Neuron (in vitro differentiated cells): ENCODE results near the gene CRYM.

Experiments used
- H2AFZ ChIP-seq: one replicate; pipeline ENCODE4 v1.6.1; 2013; ENCODE audit warnings: low read depth, mild to moderate bottlenecking, inconsistent platforms, low read length, moderate library complexity
- H3K27me3 ChIP-seq: one replicate; pipeline ENCODE4 v1.6.1; 2013; ENCODE audit warnings: low read length; ENCODE audit not compliant: insufficient read depth
- H3K36me3 ChIP-seq: one replicate; pipeline ENCODE4 v1.6.1; 2013; ENCODE audit warnings: low read length; ENCODE audit not compliant: insufficient read depth
- H3K4me1 ChIP-seq: one replicate; pipeline ENCODE4 v1.6.1; 2013; ENCODE audit warnings: low read length; ENCODE audit not compliant: insufficient read depth
- H3K4me3 ChIP-seq: 2 replicates; pipeline ENCODE4 v1.5.1; 2013; ENCODE audit warnings: mild to moderate bottlenecking, low read length, moderate library complexity
- H3K9me3 ChIP-seq: one replicate; pipeline ENCODE4 v1.6.1; 2013; ENCODE audit warnings: low read length

The CRYM gene

GRCh38 chr16:21224800-21225199 is 53.3 kb downstream of the CRYM start:
- H3K9me3 ChIP-seq, result no peaks in the 10 kb centered on the region
- H3K36me3 ChIP-seq, result no peaks in the 10 kb centered on the region
- H2AFZ ChIP-seq, result no peak overlapping the region
- no peaks in the 10 kb centered on the region for H3K27me3 ChIP-seq
- H3K4me3 ChIP-seq, result no peak overlapping the region
- H3K4me1 ChIP-seq, result no peaks in the 10 kb centered on the region

DNA sequence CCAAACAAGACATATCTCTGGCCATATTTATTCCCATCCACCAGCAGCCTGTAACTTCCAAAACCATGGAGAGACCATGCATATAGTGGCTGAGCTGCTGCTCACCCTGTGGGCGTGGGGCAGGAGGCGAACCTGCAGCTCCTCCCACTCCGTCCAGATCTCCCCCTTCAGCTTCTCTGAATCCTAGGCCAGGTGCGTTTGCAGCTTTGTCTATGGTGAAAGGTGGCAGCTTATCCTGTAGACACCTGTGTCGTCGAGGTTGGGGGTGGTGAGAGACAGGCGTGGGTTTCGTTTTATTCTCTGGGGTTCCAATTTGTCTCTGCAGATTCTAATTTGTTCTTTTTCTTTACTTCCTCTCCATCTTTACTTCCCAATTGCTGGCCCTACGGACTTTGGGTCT is 54.3 kb downstream of the CRYM start:
- Histone ChIP-seq H3K36me3 (no peaks in the 10 kb centered on the region), H3K4me3 (no peak overlapping the region), H3K4me1 (no peaks in the 10 kb centered on the region), H3K27me3 (no peaks in the 10 kb centered on the region), H2AFZ (no peak overlapping the region), H3K9me3 (no peaks in the 10 kb centered on the region)

GRCh38 chr16:21222495-21223337 is 55.4 kb downstream of the CRYM start:
- no peak overlapping the region for H3K4me3 ChIP-seq
- H3K9me3 ChIP-seq, result no peaks in the 10 kb centered on the region
- no peaks in the 10 kb centered on the region for H3K36me3 ChIP-seq
- H3K27me3 ChIP-seq, result peaks cover 3% of the 10 kb centered on the region
- H3K4me1 ChIP-seq, result no peaks in the 10 kb centered on the region
- no peak overlapping the region for H2AFZ ChIP-seq

DNA sequence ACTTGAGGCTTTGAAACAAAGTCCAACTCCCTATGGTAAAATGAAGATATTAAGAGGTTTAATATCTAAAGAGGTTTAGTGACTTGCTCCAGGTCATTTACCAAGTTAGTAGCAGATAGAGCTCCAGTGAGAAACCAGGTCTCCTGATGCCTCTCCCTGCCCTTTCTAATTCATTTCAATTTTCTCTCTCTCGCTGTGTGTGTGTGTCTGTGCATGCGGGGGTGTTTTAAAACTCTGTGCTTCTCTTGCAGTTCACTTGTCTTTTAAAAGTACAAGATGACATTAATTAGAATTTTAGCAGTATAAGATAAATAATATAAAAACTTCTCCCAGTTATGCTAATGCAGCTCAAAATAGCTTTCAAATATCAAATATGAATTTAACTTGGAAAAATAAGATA is 58.5 kb downstream of the CRYM start:
- Histone ChIP-seq H3K4me3 (no peak overlapping the region), H3K27me3 (peaks cover 3% of the 10 kb centered on the region), H3K9me3 (no peaks in the 10 kb centered on the region), H3K36me3 (no peaks in the 10 kb centered on the region), H2AFZ (no peak overlapping the region), H3K4me1 (no peaks in the 10 kb centered on the region)

DNA sequence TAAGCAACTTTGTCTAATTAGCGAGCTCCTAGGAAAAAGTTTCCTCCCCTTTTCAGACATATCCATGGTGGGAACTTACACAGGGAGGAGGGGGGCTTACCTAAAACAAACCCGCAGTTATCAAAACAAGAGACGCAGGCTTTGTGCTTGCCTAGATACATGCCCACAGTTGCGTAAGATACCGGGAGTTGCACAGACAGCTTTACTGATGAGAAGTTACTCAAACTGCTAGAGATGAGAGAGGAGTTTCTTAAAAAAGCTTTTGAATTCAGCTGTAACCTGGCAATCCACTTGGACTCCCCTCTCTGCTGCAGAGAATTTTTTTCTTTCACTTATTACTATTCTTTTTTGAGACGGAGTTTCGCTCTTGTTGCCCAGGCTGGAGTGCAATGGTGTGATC is 59.9 kb downstream of the CRYM start:
- Histone ChIP-seq H3K4me3 (no peak overlapping the region), H2AFZ (no peak overlapping the region), H3K9me3 (no peaks in the 10 kb centered on the region), H3K36me3 (no peaks in the 10 kb centered on the region), H3K27me3 (peaks cover 3% of the 10 kb centered on the region), H3K4me1 (no peaks in the 10 kb centered on the region)

- Histone ChIP-seq H3K36me3 (no peaks in the 10 kb centered on the region), H3K27me3 (peaks cover 3% of the 10 kb centered on the region), H2AFZ (no peak overlapping the region), H3K9me3 (no peaks in the 10 kb centered on the region), H3K4me3 (no peak overlapping the region), H3K4me1 (no peaks in the 10 kb centered on the region)
Observed at GRCh38 chr16:21217121-21217520, 61.0 kb downstream of the CRYM start.

DNA sequence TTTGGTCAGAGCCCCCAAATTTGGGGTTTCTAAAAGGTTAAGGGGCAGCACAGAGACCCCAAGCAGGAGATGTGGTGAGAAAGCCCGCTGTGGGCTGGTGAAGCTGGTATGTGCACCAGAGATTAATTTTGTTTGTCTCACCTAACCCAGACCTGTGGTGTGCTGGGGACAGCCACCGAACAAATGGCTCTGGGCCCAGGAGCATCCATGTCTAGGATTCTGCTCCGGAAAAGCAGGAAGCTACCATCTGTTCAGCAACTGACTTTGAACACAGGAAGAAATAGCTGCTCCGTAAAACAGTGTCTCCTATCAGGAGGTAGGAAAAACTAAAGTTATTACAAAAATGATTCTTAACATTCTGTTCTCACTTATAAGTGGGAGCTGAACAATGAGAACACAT is 64.0 kb downstream of the CRYM start:
- H3K4me1 ChIP-seq, result no peaks in the 10 kb centered on the region
- H3K9me3 ChIP-seq, result no peaks in the 10 kb centered on the region
- H3K36me3 ChIP-seq, result no peaks in the 10 kb centered on the region
- H3K4me3 ChIP-seq, result no peak overlapping the region
- peaks cover 3% of the 10 kb centered on the region for H3K27me3 ChIP-seq
- no peak overlapping the region for H2AFZ ChIP-seq

- no peak within 1 kb of the TSS for H3K4me3 ChIP-seq
- H3K4me1 ChIP-seq, result no peaks in the 10 kb centered on the region
- no peak within 1 kb of the TSS for H2AFZ ChIP-seq
Observed at GRCh38 chr16:21211486-21211885, 66.6 kb downstream of the CRYM start, which contains the start of gene ZP2. TSS of gene ZP2 (minus strand) at chr16:21211574. CDS start at chr16:21211547, 27 bp downstream.

More at GRCh38 chr16:21211486-21211885, 66.6 kb downstream of the CRYM start, which contains the start of gene ZP2:
- Histone ChIP-seq H3K36me3 (no peaks in the 10 kb centered on the region), H3K9me3 (no peaks in the 10 kb centered on the region), H3K27me3 (no peaks in the 10 kb centered on the region)
